HepG2 (cell line): ENCODE results near the gene MTX1. TPM values are rescaled to one million over a fixed set of nuclear protein-coding genes. Genes with fewer than 3 reads are reported as not detected.

ENCODE experiments used
- AFF4 ChIP-seq: sonication (generic); formaldehyde crosslinking; IDR thresholded peaks from 2 replicates; pipeline ENCODE4 v1.4.0; 2020; ENCODE audit warnings: missing genetic modification reagents
- FOXP4 ChIP-seq: sonication (generic); formaldehyde crosslinking; IDR thresholded peaks from 2 replicates; pipeline ENCODE4 v1.4.0; 2020; ENCODE audit warnings: missing genetic modification reagents
- RBAK ChIP-seq: sonication (generic); formaldehyde crosslinking; IDR thresholded peaks from 2 replicates; pipeline ENCODE4 v1.5.1; 2020; ENCODE audit warnings: mild to moderate bottlenecking, missing genetic modification reagents
- ZNF318 ChIP-seq: sonication (generic); formaldehyde crosslinking; IDR thresholded peaks from 2 replicates; pipeline ENCODE4 v1.4.0; 2020; ENCODE audit warnings: mild to moderate bottlenecking, missing genetic modification reagents
- ZNF609 ChIP-seq: sonication (generic); formaldehyde crosslinking; IDR thresholded peaks from 2 replicates; pipeline ENCODE4 v1.4.0; 2020; ENCODE audit warnings: mild to moderate bottlenecking, missing genetic modification reagents, borderline replicate concordance
- polyA plus RNA-seq, 8 experiments: library from polyadenylated mRNA; depleted of rRNA in 3 of 8; stranded (reverse) in 7 of 8; unstranded in 1 of 8; fragments of >200 nt; fragmentation: Illumina TruSeq in 4 of 8; extraction: Trizol in 4 of 8; gene quantifications; 2 replicates each; pipeline versions ENCODE4 v1.2.1 to v1.2.3, GENCODE V29; 2011 to 2016; ENCODE audit warnings: low read depth in 4 of 8, missing spikeins in 1 of 8, mixed read lengths in 1 of 8; ENCODE audit not compliant: insufficient read depth in 1 of 8
- total RNA-seq, 5 experiments: library from RNA; depleted of rRNA; stranded (reverse); fragments of >200 nt; fragmentation: Illumina TruSeq; extraction: Trizol; gene quantifications; 2 replicates each; pipeline ENCODE4 v1.2.3, GENCODE V29; 2016; ENCODE audit warnings: low read depth in 1 of 5

MTX1 gene
- total and polyA plus RNA-seq, 2 of the 13 experiments (the other 11 are each of a cell fraction or from before 2014, with no cell fraction given): 64.5 to 72.6 TPM

- no peak for TF ChIP-seq ZNF318 (CRISPR knock-in tag)
- TF ChIP-seq AFF4: no peak
- peak; percentile 68; the same call in 1 of the 2 replicates for TF ChIP-seq FOXP4 (CRISPR knock-in tag)
- TF ChIP-seq RBAK (CRISPR knock-in tag): no peak
- TF ChIP-seq ZNF609 (CRISPR knock-in tag): no peak
These were observed 35.6 kb upstream of the MTX1 start, which contains the start of gene KRTCAP2 (continued) for GRCh38 chr1:155172732-155173477.
